GM18526 (cell line): ENCODE measurements around the gene C20orf144.

ENCODE experiments used
- POLR2A ChIP-seq: IDR thresholded peaks from 3 replicates; pipeline ENCODE4 v1.6.1; 2011; ENCODE audit not compliant: insufficient read length; ENCODE audit errors: extremely low read depth

The C20orf144 gene

GRCh38 chr20:33657704-33658095, 4.4 kb upstream of the C20orf144 start:
- no peak for TF ChIP-seq POLR2A

- no peak for TF ChIP-seq POLR2A
Observed at GRCh38 chr20:33658510-33658909, 3.6 kb upstream of the C20orf144 start.

GRCh38 chr20:33658929-33659328, 3.2 kb upstream of the C20orf144 start:
- TF ChIP-seq POLR2A: no peak

GRCh38 chr20:33659341-33660034, 2.6 kb upstream of the C20orf144 start:
- no peak for TF ChIP-seq POLR2A

GRCh38 chr20:33660035-33660684, 2.0 kb upstream of the C20orf144 start:
- TF ChIP-seq POLR2A: no peak

- TF ChIP-seq POLR2A: no peak
Observed at GRCh38 chr20:33660685-33661058, 1.5 kb upstream of the C20orf144 start.

GRCh38 chr20:33663161-33664084, 1.3 kb downstream of the C20orf144 start:
- TF ChIP-seq POLR2A: peak; percentile 92

- TF ChIP-seq POLR2A: no peak
Observed at GRCh38 chr20:33664085-33664761, 2.1 kb downstream of the C20orf144 start.

- TF ChIP-seq POLR2A: no peak
Observed at GRCh38 chr20:33664762-33665144, 2.6 kb downstream of the C20orf144 start.

GRCh38 chr20:33666293-33667244, 4.4 kb downstream of the C20orf144 start, which contains the start of gene ACTL10:
Gene ACTL10, plus strand, starts transcription at chr20:33666943. Its CDS starts 555 bp downstream, at chr20:33667498.
- peak; percentile 81 for TF ChIP-seq POLR2A

GRCh38 chr20:33667245-33667675, 5.1 kb downstream of the C20orf144 start:
- no peak for TF ChIP-seq POLR2A

- peak; percentile 20 for TF ChIP-seq POLR2A
Observed at GRCh38 chr20:33667676-33668465, 5.7 kb downstream of the C20orf144 start.

GRCh38 chr20:33668466-33669155, 6.5 kb downstream of the C20orf144 start:
- TF ChIP-seq POLR2A: no peak
